HFF-Myc (cell line): Measurements from ENCODE around the gene ONECUT2.

Experiments used
- DNase-seq: peaks from one replicate; pipeline ENCODE4 v3.0.0-alpha.2; 2011; ENCODE audit warnings: low read depth; ENCODE audit errors: extremely low read depth
- H3K4me3 ChIP-seq: replicated peaks from 2 replicates; pipeline ENCODE4 v1.5.1; 2011; ENCODE audit warnings: low read depth, mild to moderate bottlenecking, control low read depth, low read length
- TF ChIP-seq, protein P1 (sequence below): IDR thresholded peaks from 2 replicates; pipeline ENCODE4 v1.5.1; 2012; ENCODE audit warnings: mild to moderate bottlenecking, low read depth, low read length, control low read depth; ENCODE audit errors: missing control alignments

The ONECUT2 gene

DNA sequence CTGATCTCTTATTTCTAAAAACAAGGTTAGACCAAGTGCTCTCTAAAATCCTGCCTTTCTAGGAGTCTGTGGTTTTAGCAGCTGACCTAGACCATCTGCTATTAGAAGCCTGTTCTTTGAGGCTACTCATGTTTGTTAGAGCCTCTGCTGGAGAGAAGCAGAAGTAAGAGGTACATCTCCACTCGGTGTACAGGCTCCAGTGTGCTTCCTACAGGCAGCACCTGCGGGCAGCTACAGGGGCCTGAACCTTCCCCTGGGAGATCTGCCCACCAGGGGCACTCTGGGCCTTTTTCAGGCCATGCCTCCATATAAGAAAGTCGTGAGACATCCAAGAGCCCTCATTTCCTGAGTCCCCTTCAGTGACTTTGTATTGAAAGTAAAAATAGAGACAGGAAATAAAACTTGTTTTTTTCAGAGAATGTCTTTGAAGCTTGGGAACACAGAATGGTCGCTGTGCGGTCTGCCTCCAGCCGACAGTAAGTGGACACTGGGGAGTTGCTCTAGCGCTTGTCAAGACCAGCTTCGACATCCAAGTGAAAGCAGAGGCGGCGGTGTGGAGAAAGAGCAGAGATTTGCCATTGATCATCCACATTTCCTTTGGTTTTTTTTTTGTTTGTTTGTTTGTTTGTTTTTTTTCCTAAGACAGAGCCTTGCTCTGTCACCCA is 31.7 kb downstream of the ONECUT2 start:
- TF ChIP-seq, protein P1, sequence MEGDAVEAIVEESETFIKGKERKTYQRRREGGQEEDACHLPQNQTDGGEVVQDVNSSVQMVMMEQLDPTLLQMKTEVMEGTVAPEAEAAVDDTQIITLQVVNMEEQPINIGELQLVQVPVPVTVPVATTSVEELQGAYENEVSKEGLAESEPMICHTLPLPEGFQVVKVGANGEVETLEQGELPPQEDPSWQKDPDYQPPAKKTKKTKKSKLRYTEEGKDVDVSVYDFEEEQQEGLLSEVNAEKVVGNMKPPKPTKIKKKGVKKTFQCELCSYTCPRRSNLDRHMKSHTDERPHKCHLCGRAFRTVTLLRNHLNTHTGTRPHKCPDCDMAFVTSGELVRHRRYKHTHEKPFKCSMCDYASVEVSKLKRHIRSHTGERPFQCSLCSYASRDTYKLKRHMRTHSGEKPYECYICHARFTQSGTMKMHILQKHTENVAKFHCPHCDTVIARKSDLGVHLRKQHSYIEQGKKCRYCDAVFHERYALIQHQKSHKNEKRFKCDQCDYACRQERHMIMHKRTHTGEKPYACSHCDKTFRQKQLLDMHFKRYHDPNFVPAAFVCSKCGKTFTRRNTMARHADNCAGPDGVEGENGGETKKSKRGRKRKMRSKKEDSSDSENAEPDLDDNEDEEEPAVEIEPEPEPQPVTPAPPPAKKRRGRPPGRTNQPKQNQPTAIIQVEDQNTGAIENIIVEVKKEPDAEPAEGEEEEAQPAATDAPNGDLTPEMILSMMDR, result no peak
- no peak overlapping the region for H3K4me3 ChIP-seq
- DNase-seq, result no peak

DNA sequence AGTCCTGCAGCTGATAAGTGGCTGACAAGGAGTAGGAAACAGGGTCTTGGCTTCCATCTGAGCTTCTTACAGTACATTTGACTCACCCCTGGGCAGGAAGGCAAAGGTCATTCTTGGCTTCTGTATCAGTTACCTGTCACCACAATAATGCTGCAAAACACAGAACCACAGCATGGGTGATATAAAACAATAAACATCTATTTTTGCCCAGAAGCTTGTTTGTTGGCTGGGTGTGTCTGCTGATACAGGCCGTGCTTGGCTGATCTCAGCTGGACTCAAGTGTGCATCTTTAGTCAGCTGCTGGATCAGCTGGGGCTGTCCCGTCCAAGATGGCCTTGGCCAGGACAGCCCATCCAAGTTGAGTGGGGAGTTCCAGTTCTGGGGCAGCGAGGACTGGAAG is 34.7 kb downstream of the ONECUT2 start:
- DNase-seq, result no peak
- TF ChIP-seq, protein P1, result no peak

DNA sequence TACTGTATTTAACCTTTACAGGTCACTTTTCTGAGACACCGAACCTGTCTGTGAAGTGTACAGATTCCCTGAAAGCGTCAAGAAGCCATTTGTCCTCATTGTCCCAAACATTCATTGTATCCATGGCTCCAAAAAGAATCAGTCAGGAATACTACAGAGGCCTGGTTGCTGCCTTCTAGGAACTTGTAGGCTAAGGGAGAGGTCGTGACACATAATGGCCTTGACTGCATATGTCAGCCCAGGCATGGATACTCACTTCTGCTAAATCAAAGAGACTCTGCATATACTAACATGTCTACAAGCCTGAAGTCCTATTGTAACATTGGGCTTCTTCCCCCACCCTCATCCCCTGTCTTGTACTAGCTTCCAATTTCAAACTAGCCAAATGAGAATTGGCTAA is 40.2 kb downstream of the ONECUT2 start:
- TF ChIP-seq, protein P1, result no peak
- H3K4me3 ChIP-seq, result no peak overlapping the region
- no peak for DNase-seq

More for the DNA sequence above, 34.7 kb downstream of the ONECUT2 start:
- no peak overlapping the region for H3K4me3 ChIP-seq

DNA sequence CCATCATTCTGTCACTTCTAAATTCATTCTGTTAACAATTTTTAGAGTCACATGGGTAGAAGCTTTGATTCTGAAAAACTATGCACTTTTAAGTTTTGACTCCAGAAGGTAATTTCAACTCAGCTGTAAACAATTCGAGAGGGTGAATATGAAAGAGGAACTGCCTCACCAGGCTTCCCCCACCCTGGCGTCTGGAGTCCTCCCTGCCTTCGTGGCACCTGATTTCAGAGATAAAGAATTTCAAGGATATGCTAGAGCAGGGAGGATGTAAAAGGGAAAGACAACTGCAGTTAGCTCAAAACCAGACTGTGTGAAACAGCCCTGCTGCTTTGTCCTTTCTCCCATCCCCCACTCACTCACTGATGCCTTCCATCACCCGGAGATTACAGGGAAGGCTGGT is 40.7 kb downstream of the ONECUT2 start:
- TF ChIP-seq, protein P1, result no peak
- no peak overlapping the region for H3K4me3 ChIP-seq
- no peak for DNase-seq

DNA sequence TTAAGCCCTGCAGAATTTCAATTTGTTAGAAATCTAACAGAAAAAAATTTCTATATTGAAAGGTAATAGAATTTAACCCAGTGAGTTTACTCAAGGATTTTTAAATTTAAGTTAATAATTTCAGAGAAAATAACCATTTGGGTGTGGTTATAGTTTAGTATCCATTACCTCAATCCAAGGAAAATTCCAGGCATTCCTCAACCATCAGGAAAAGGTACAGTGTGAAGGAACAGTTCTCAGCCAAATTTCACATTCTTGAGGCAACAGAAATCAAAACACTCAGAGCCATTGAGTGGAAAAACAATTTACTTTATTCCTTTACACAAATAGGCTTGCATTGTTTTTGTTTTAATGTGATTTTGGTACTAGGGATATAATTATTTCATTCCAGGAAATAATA is 45.6 kb downstream of the ONECUT2 start:
- TF ChIP-seq, protein P1, result no peak
- H3K4me3 ChIP-seq, result no peak overlapping the region

DNA sequence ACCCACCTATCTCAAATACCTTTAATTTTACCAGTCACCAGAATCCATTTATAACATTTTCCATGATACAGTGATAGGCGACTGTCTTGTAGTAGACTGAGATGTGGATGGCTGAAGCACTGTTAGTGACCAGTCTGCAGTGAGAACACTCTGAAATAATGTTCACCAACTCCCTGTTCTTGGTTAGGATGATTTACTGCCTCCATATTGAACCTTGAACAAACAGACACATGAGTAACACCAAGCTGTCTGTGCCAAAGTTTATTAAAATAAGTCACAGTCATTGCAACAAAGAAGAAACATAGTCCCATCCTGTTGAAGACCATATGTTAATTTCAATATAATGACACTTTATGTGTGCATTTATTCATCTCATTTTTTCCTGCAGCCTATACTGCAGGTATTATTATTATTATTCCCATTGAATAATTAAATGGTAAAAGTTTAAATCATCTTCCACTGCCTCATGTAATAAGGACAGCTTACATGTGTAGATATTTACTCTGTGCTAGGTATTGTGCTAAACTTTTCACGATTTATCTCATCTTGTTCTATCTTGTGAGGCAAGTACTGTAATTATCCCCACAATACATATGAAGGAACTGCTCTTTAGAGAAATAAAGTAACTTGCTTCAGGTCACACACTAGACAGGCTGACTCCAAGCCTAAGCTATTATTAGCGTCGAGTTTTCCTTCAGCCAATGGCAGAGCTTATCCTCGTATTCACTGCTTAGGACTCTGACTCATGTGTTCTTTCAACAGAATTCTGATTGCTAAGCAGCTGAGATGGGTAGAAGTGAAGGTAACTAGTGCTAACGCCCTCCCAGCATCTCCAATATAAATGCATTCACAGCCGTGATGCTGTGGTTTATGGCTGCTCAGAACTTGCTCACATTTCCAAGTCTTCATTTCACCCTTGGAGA is 62.5 kb downstream of the ONECUT2 start:
- TF ChIP-seq, protein P1, result no peak
- no peak for DNase-seq
- H3K4me3 ChIP-seq, result no peak overlapping the region

More for the DNA sequence above, 45.6 kb downstream of the ONECUT2 start:
- DNase-seq, result no peak
